ENCODE measurements around the gene RAB38. TPM values are rescaled to one million over a fixed set of nuclear protein-coding genes. Genes with fewer than 3 reads are reported as not detected.

The RAB38 gene
- total and polyA plus RNA-seq, 2 experiments from 2014 or later, result 8.8 to 14.2 TPM

GRCh38 chr11:88087337-88087736 lies 87.9 kb downstream of the RAB38 start:
- H3K27ac Mint-ChIP-seq, result no peak overlapping the region
- H3K4me1 Mint-ChIP-seq, result no peaks in the 10 kb centered on the region
- H3F3A ChIP-seq (replicated peaks; ENCODE audit: low read depth), result no peaks in the 10 kb centered on the region
- no peaks in the 10 kb centered on the region for H3K79me2 ChIP-seq (replicated peaks; ENCODE audit: insufficient read depth)
- no peaks in the 10 kb centered on the region; the same call in 1 of the 2 replicates for H3K36me3 ChIP-seq (ENCODE audit: insufficient read depth)
- TF ChIP-seq CREB1 (CRISPR knock-in tag; IDR thresholded peaks at IDR 0.05; ENCODE audit: low read depth) (no peak), POLR2AphosphoS5 (IDR thresholded peaks at IDR 0.05; ENCODE audit: low read depth) (no peak), ZNF462 (CRISPR knock-in tag; IDR thresholded peaks at IDR 0.05) (no peak), NANOG (IDR thresholded peaks at IDR 0.05; ENCODE audit: borderline replicate concordance) (no peak), JUNB (IDR thresholded peaks at IDR 0.05; ENCODE audit: unreplicated experiment) (no peak), EZH2phosphoT487 (IDR thresholded peaks at IDR 0.05; ENCODE audit: unreplicated experiment) (no peak), ETS1 (IDR thresholded peaks at IDR 0.05) (no peak), ZNF331 (CRISPR knock-in tag; IDR thresholded peaks at IDR 0.05; ENCODE audit: low read depth) (no peak), ZNF114 (CRISPR knock-in tag; IDR thresholded peaks at IDR 0.05) (no peak), EZH2 (IDR thresholded peaks at IDR 0.05; ENCODE audit: low read depth, unreplicated experiment) (no peak), STAT1 (IDR thresholded peaks at IDR 0.05; ENCODE audit: unreplicated experiment) (no peak)
- TF ChIP-seq, protein P1, sequence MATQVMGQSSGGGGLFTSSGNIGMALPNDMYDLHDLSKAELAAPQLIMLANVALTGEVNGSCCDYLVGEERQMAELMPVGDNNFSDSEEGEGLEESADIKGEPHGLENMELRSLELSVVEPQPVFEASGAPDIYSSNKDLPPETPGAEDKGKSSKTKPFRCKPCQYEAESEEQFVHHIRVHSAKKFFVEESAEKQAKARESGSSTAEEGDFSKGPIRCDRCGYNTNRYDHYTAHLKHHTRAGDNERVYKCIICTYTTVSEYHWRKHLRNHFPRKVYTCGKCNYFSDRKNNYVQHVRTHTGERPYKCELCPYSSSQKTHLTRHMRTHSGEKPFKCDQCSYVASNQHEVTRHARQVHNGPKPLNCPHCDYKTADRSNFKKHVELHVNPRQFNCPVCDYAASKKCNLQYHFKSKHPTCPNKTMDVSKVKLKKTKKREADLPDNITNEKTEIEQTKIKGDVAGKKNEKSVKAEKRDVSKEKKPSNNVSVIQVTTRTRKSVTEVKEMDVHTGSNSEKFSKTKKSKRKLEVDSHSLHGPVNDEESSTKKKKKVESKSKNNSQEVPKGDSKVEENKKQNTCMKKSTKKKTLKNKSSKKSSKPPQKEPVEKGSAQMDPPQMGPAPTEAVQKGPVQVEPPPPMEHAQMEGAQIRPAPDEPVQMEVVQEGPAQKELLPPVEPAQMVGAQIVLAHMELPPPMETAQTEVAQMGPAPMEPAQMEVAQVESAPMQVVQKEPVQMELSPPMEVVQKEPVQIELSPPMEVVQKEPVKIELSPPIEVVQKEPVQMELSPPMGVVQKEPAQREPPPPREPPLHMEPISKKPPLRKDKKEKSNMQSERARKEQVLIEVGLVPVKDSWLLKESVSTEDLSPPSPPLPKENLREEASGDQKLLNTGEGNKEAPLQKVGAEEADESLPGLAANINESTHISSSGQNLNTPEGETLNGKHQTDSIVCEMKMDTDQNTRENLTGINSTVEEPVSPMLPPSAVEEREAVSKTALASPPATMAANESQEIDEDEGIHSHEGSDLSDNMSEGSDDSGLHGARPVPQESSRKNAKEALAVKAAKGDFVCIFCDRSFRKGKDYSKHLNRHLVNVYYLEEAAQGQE (IDR thresholded peaks at IDR 0.05; ENCODE audit: unreplicated experiment), result no peak
- TF ChIP-seq, protein P2, sequence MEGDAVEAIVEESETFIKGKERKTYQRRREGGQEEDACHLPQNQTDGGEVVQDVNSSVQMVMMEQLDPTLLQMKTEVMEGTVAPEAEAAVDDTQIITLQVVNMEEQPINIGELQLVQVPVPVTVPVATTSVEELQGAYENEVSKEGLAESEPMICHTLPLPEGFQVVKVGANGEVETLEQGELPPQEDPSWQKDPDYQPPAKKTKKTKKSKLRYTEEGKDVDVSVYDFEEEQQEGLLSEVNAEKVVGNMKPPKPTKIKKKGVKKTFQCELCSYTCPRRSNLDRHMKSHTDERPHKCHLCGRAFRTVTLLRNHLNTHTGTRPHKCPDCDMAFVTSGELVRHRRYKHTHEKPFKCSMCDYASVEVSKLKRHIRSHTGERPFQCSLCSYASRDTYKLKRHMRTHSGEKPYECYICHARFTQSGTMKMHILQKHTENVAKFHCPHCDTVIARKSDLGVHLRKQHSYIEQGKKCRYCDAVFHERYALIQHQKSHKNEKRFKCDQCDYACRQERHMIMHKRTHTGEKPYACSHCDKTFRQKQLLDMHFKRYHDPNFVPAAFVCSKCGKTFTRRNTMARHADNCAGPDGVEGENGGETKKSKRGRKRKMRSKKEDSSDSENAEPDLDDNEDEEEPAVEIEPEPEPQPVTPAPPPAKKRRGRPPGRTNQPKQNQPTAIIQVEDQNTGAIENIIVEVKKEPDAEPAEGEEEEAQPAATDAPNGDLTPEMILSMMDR (conservative IDR thresholded peaks at IDR 0.05; ENCODE audit: low read depth in 2 of 2), result no peak
- no peak overlapping the region for H3K4me3 ChIP-seq
- no peak for ATAC-seq
- H3K9me2 ChIP-seq (ENCODE audit: insufficient read depth), result no peaks in the 10 kb centered on the region; the same call in 1 of the 2 replicates
- H2AFZ ChIP-seq, result no peak overlapping the region
- H3K4me1 ChIP-seq (ENCODE audit: insufficient read depth), result no peaks in the 10 kb centered on the region
- no peaks in the 10 kb centered on the region for H4K20me1 ChIP-seq (replicated peaks; ENCODE audit: insufficient read depth)
- no peak overlapping the region for H3K4me2 ChIP-seq
- no peak for DNase-seq (ENCODE audit: low spot score)
- H3K27me3 Mint-ChIP-seq (ENCODE audit: insufficient read depth, low read depth, poor library complexity), result no peaks in the 10 kb centered on the region
- no peak overlapping the region for H3K27ac ChIP-seq (ENCODE audit: low read depth)
- H3K9me3 Mint-ChIP-seq, result no peaks in the 10 kb centered on the region
- H3K36me3 Mint-ChIP-seq (ENCODE audit: low read depth), result no peaks in the 10 kb centered on the region
- no peak overlapping the region for H3K4me3 Mint-ChIP-seq
- H3K27me3 ChIP-seq (ENCODE audit: insufficient read depth), result no peaks in the 10 kb centered on the region

Data from GM23338 (cell line).